Activated naive CD8-positive, alpha-beta T cell (primary cell): Measurements from ENCODE around the gene EXOSC2.

Source experiments
- H3K27ac Mint-ChIP-seq: one replicate; pipeline ENCODE4 v1.8.0; 2021; ENCODE audit warnings: mixed read lengths
- H3K27me3 Mint-ChIP-seq: one replicate; pipeline ENCODE4 v1.8.0; 2021; ENCODE audit warnings: mixed read lengths
- H3K36me3 Mint-ChIP-seq: one replicate; pipeline ENCODE4 v1.8.0; 2021; ENCODE audit warnings: mixed read lengths
- H3K4me1 Mint-ChIP-seq: one replicate; pipeline ENCODE4 v1.8.0; 2021; ENCODE audit warnings: low read depth, mixed read lengths
- H3K4me3 Mint-ChIP-seq: one replicate; pipeline ENCODE4 v1.8.0; 2021; ENCODE audit warnings: mild to moderate bottlenecking, mixed read lengths
- H3K9me3 Mint-ChIP-seq: one replicate; pipeline ENCODE4 v1.8.0; 2021; ENCODE audit warnings: low read depth, mixed read lengths

Gene EXOSC2

GRCh38 chr9:130664251-130665028, 29.1 kb upstream of the EXOSC2 start, which contains the start of gene PRDM12:
Gene PRDM12 (plus strand): TSS chr9:130664594. CDS start chr9:130664654, 60 bp downstream.
- no peak within 1 kb of the TSS for H3K27ac Mint-ChIP-seq
- H3K4me3 Mint-ChIP-seq, result peak within 1 kb of the TSS; percentile 56
- H3K27me3 Mint-ChIP-seq, result peaks cover 17% of the 10 kb centered on the region
- peaks cover 28% of the 10 kb centered on the region for H3K4me1 Mint-ChIP-seq
- no peaks in the 10 kb centered on the region for H3K9me3 Mint-ChIP-seq
- no peaks in the 10 kb centered on the region for H3K36me3 Mint-ChIP-seq

GRCh38 chr9:130665029-130665430, 28.6 kb upstream of the EXOSC2 start:
- no peak overlapping the region for H3K27ac Mint-ChIP-seq

GRCh38 chr9:130665431-130666392, 27.9 kb upstream of the EXOSC2 start:
- peak overlapping the region; percentile 56 for H3K4me3 Mint-ChIP-seq
- H3K27me3 Mint-ChIP-seq, result peaks cover 16% of the 10 kb centered on the region

More at GRCh38 chr9:130665029-130665430, 28.6 kb upstream of the EXOSC2 start:
- Mint-ChIP-seq H3K9me3 (no peaks in the 10 kb centered on the region), H3K27me3 (peaks cover 16% of the 10 kb centered on the region), H3K4me1 (peaks cover 27% of the 10 kb centered on the region), H3K4me3 (peak overlapping the region; percentile 56), H3K36me3 (no peaks in the 10 kb centered on the region)

GRCh38 chr9:130666393-130667119, 27.0 kb upstream of the EXOSC2 start:
- Mint-ChIP-seq H3K4me3 (no peak overlapping the region), H3K36me3 (no peaks in the 10 kb centered on the region), H3K27me3 (peaks cover 16% of the 10 kb centered on the region), H3K4me1 (peaks cover 25% of the 10 kb centered on the region), H3K9me3 (no peaks in the 10 kb centered on the region), H3K27ac (no peak overlapping the region)

More at GRCh38 chr9:130665431-130666392, 27.9 kb upstream of the EXOSC2 start:
- H3K36me3 Mint-ChIP-seq, result no peaks in the 10 kb centered on the region
- H3K4me1 Mint-ChIP-seq, result peaks cover 25% of the 10 kb centered on the region
- H3K27ac Mint-ChIP-seq, result no peak overlapping the region
- H3K9me3 Mint-ChIP-seq, result no peaks in the 10 kb centered on the region

- H3K36me3 Mint-ChIP-seq, result no peaks in the 10 kb centered on the region
- H3K4me1 Mint-ChIP-seq, result peaks cover 20% of the 10 kb centered on the region
- no peak overlapping the region for H3K4me3 Mint-ChIP-seq
- H3K27me3 Mint-ChIP-seq, result peaks cover 16% of the 10 kb centered on the region
- H3K27ac Mint-ChIP-seq, result no peak overlapping the region
- H3K9me3 Mint-ChIP-seq, result no peaks in the 10 kb centered on the region
Measured at GRCh38 chr9:130667120-130667435, 26.5 kb upstream of the EXOSC2 start.

- Mint-ChIP-seq H3K27ac (no peak overlapping the region), H3K4me1 (peaks cover 10% of the 10 kb centered on the region), H3K9me3 (no peaks in the 10 kb centered on the region), H3K36me3 (no peaks in the 10 kb centered on the region), H3K4me3 (no peak overlapping the region), H3K27me3 (peaks cover 14% of the 10 kb centered on the region)
Measured at GRCh38 chr9:130668196-130668595, 25.4 kb upstream of the EXOSC2 start.

- H3K27ac Mint-ChIP-seq, result no peak overlapping the region
- peaks cover 14% of the 10 kb centered on the region for H3K27me3 Mint-ChIP-seq
- H3K9me3 Mint-ChIP-seq, result no peaks in the 10 kb centered on the region
- peaks cover 8% of the 10 kb centered on the region for H3K4me1 Mint-ChIP-seq
- no peaks in the 10 kb centered on the region for H3K36me3 Mint-ChIP-seq
- no peak overlapping the region for H3K4me3 Mint-ChIP-seq
Measured at GRCh38 chr9:130668659-130669058, 24.9 kb upstream of the EXOSC2 start.

GRCh38 chr9:130669965-130670364, 23.6 kb upstream of the EXOSC2 start:
- H3K27me3 Mint-ChIP-seq, result peaks cover 14% of the 10 kb centered on the region
- H3K9me3 Mint-ChIP-seq, result no peaks in the 10 kb centered on the region
- H3K36me3 Mint-ChIP-seq, result no peaks in the 10 kb centered on the region
- H3K4me3 Mint-ChIP-seq, result no peak overlapping the region
- no peak overlapping the region for H3K27ac Mint-ChIP-seq
- H3K4me1 Mint-ChIP-seq, result peaks cover 4% of the 10 kb centered on the region

- Mint-ChIP-seq H3K27me3 (peaks cover 10% of the 10 kb centered on the region), H3K4me1 (peaks cover under 1% of the 10 kb centered on the region), H3K27ac (no peak overlapping the region), H3K4me3 (no peak overlapping the region), H3K36me3 (no peaks in the 10 kb centered on the region), H3K9me3 (no peaks in the 10 kb centered on the region)
Measured at GRCh38 chr9:130670644-130671043, 22.9 kb upstream of the EXOSC2 start.

GRCh38 chr9:130672466-130672865, 21.1 kb upstream of the EXOSC2 start:
- no peaks in the 10 kb centered on the region for H3K4me1 Mint-ChIP-seq
- H3K27me3 Mint-ChIP-seq, result peaks cover 5% of the 10 kb centered on the region
- H3K36me3 Mint-ChIP-seq, result no peaks in the 10 kb centered on the region
- H3K27ac Mint-ChIP-seq, result no peak overlapping the region
- H3K9me3 Mint-ChIP-seq, result no peaks in the 10 kb centered on the region
- H3K4me3 Mint-ChIP-seq, result no peak overlapping the region

GRCh38 chr9:130672933-130673615, 20.5 kb upstream of the EXOSC2 start:
- Mint-ChIP-seq H3K27me3 (peaks cover 4% of the 10 kb centered on the region), H3K27ac (no peak overlapping the region), H3K4me1 (no peaks in the 10 kb centered on the region)

GRCh38 chr9:130675396-130675795, 18.2 kb upstream of the EXOSC2 start:
- H3K9me3 Mint-ChIP-seq, result no peaks in the 10 kb centered on the region
- H3K4me1 Mint-ChIP-seq, result no peaks in the 10 kb centered on the region
- H3K4me3 Mint-ChIP-seq, result no peak overlapping the region
- no peak overlapping the region for H3K27ac Mint-ChIP-seq
- H3K27me3 Mint-ChIP-seq, result no peaks in the 10 kb centered on the region
- H3K36me3 Mint-ChIP-seq, result no peaks in the 10 kb centered on the region

More at GRCh38 chr9:130672933-130673615, 20.5 kb upstream of the EXOSC2 start:
- no peaks in the 10 kb centered on the region for H3K9me3 Mint-ChIP-seq
- no peak overlapping the region for H3K4me3 Mint-ChIP-seq
- no peaks in the 10 kb centered on the region for H3K36me3 Mint-ChIP-seq

- no peaks in the 10 kb centered on the region for H3K36me3 Mint-ChIP-seq
- H3K4me3 Mint-ChIP-seq, result no peak overlapping the region
- no peak overlapping the region for H3K27ac Mint-ChIP-seq
- H3K4me1 Mint-ChIP-seq, result peaks cover 2% of the 10 kb centered on the region
- H3K9me3 Mint-ChIP-seq, result no peaks in the 10 kb centered on the region
- no peaks in the 10 kb centered on the region for H3K27me3 Mint-ChIP-seq
Measured at GRCh38 chr9:130677252-130677651, 16.3 kb upstream of the EXOSC2 start.
